AG04450 (cell line): ENCODE measurements around the gene ZEB2. TPM values are rescaled to one million over a fixed set of nuclear protein-coding genes. Genes with fewer than 3 reads are reported as not detected.

Experiments used
- CTCF ChIA-PET: fragments of 300-600, 350-600 bp; formaldehyde crosslinking; extraction: SDS; loops from one replicate; lab custom pipeline; 2022; ENCODE audit warnings: antibody characterized with exemption, inconsistent platforms; lab: Charles Lee
- POLR2A ChIA-PET: fragments of 350-600 bp; formaldehyde crosslinking; extraction: SDS; loops from one replicate; lab custom pipeline; 2021; ENCODE audit warnings: antibody characterized with exemption, inconsistent platforms; lab: Yijun Ruan, JAX
- DNase-seq: peaks from one replicate; pipeline ENCODE4 v3.0.0-alpha.2; 2011; ENCODE audit warnings: low read depth, low spot score
- H3K27ac ChIP-seq: one replicate; pipeline ENCODE4 v1.5.1; 2012; ENCODE audit warnings: low read depth, low read length, control low read depth
- H3K27me3 ChIP-seq: one replicate; pipeline ENCODE4 v1.6.0; 2012; ENCODE audit warnings: low read length; ENCODE audit not compliant: control insufficient read depth, insufficient read depth
- H3K4me3 ChIP-seq: 2 replicates; pipeline ENCODE4 v1.5.1; 2011; ENCODE audit warnings: mild to moderate bottlenecking, low read depth, low read length, control low read depth
- H3K9me3 ChIP-seq: 2 replicates; pipeline ENCODE4 v1.5.1; 2012; ENCODE audit warnings: low read length; ENCODE audit not compliant: control insufficient read depth, insufficient read depth
- polyA plus RNA-seq: library from polyadenylated mRNA; depleted of rRNA; stranded (reverse); fragments of >200 nt; gene quantifications from 2 replicates; pipeline ENCODE4 v1.2.3, GENCODE V29; 2011
- TF ChIP-seq, protein P1 (sequence below): IDR thresholded peaks from 2 replicates; pipeline ENCODE4 v1.5.1; 2011; ENCODE audit warnings: low read depth, low read length, control low read depth, inconsistent platforms

ZEB2 gene
- polyA plus RNA-seq, 1 experiment, result 41.7 TPM

GRCh38 chr2:144424559-144425240, 95.2 kb downstream of the ZEB2 start:
- H3K4me3 ChIP-seq, result no peak overlapping the region
- H3K27me3 ChIP-seq, result no peaks in the 10 kb centered on the region
- TF ChIP-seq, protein P1, sequence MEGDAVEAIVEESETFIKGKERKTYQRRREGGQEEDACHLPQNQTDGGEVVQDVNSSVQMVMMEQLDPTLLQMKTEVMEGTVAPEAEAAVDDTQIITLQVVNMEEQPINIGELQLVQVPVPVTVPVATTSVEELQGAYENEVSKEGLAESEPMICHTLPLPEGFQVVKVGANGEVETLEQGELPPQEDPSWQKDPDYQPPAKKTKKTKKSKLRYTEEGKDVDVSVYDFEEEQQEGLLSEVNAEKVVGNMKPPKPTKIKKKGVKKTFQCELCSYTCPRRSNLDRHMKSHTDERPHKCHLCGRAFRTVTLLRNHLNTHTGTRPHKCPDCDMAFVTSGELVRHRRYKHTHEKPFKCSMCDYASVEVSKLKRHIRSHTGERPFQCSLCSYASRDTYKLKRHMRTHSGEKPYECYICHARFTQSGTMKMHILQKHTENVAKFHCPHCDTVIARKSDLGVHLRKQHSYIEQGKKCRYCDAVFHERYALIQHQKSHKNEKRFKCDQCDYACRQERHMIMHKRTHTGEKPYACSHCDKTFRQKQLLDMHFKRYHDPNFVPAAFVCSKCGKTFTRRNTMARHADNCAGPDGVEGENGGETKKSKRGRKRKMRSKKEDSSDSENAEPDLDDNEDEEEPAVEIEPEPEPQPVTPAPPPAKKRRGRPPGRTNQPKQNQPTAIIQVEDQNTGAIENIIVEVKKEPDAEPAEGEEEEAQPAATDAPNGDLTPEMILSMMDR, result no peak
- no peak overlapping the region for H3K27ac ChIP-seq
- no peaks in the 10 kb centered on the region for H3K9me3 ChIP-seq
- no peak for DNase-seq
- ChIA-PET CTCF (interaction anchor here (0.5 kb wide), 1 partner anchor 1194 kb away, joined by 4 read pairs; no protein-coding TSS in a partner anchor), POLR2A (no interaction called here)

DNA sequence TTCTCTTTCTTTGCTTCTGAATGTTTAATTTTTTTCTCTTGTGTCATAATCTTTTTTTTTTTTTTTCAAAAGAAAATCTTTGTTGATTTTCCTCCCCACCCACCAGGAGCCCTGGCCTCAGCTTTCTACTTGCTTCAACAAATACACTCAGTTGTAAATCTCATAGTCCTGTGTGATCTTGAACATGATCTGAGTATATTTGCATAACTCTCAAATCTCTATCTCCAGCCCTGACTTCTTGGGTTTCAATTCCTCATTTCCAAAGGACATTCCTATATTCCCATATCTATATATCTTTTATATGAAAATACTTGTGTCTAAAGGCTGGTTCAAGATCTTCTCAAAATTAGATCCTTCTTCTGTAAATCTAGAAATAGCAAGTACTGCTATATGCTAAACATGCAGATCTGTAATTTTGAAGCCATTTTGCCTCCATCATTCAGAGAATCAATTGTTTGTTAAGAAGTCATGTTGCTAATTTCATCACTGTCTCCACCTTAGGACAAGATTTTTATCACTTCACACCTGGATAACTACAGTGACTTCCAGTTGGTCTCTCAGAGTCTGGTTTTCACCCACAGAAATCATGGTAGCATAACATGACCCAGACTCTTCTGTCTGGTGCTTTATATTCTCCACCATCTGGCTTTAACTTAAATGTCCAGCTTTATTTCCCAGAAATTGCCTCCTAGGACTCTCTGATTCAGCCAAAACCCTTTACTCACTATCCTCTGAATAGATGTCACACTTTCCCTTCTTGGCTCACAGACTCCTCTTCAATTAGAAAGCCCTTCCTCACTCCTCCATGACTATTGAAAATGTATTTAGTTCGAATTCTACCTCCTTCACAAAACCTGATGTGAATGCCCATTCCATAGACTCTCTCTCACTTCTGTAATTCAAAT, 98.1 kb downstream of the ZEB2 start:
- no peak for DNase-seq
- Histone ChIP-seq H3K27me3 (no peaks in the 10 kb centered on the region), H3K9me3 (no peaks in the 10 kb centered on the region), H3K27ac (no peak overlapping the region), H3K4me3 (no peak overlapping the region)
- ChIA-PET CTCF (interaction anchor here (0.6 to 0.7 kb wide), 2 partner anchors 70 to 1375 kb away, joined by 3 to 4 read pairs; no protein-coding TSS in a partner anchor), POLR2A (no interaction called here)
- TF ChIP-seq, protein P1, result no peak

DNA sequence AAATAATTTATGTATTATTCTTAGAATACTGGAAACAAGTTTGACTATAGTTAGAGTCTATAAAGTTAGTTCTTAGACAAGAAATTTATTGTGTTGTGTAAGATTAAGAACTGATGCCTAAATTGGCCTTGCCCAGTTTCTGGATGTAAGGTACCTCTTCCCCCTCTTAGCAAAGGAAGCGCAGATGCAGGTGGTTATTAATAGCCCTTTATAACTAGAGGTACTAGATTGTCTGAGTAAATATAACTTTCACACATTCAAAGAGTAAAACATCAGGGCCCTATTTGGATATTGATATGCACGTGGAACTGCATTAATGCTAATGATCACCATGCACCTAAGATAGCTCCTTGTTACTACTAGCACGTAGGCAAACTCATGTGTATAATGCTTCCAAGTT, 100.7 kb downstream of the ZEB2 start:
- Histone ChIP-seq H3K27me3 (no peaks in the 10 kb centered on the region), H3K27ac (no peak overlapping the region), H3K4me3 (no peak overlapping the region), H3K9me3 (no peaks in the 10 kb centered on the region)
- TF ChIP-seq, protein P1, result no peak
- CTCF ChIA-PET, result interaction anchor here (0.9 kb wide), 1 partner anchor 34 kb away, joined by 3 read pairs; no protein-coding TSS in a partner anchor
- no peak for DNase-seq
- POLR2A ChIA-PET, result no interaction called here

- POLR2A ChIA-PET, result interaction anchor here (0.6 to 0.7 kb wide), 2 partner anchors 109 to 729 kb away, joined by 3 to 5 read pairs; no protein-coding TSS in a partner anchor
- H3K9me3 ChIP-seq, result no peaks in the 10 kb centered on the region
- no peak overlapping the region for H3K4me3 ChIP-seq
- TF ChIP-seq, protein P1, result no peak
- no peaks in the 10 kb centered on the region for H3K27me3 ChIP-seq
- CTCF ChIA-PET, result interaction anchor here (0.6 kb wide), 1 partner anchor 26 kb away, joined by 4 read pairs; no protein-coding TSS in a partner anchor
- no peak overlapping the region for H3K27ac ChIP-seq
- no peak for DNase-seq
These were observed 104.5 kb downstream of the ZEB2 start for GRCh38 chr2:144415386-144415785.
